ENCODE data around the gene FLNB.
"Not testable (repeated sequence)": the region's sequence is repeated elsewhere in the genome, so short reads cannot be mapped to it uniquely, and the experiment has no call there.

The FLNB gene

GRCh38 chr3:58035524-58036255 lies 27.5 kb downstream of the FLNB start:
- no peak for DNase-seq

GRCh38 chr3:58036293-58037032 lies 28.2 kb downstream of the FLNB start:
- no peak for DNase-seq

GRCh38 chr3:58037141-58037910 lies 29.1 kb downstream of the FLNB start:
- DNase-seq: no peak

GRCh38 chr3:58038675-58039292 lies 30.6 kb downstream of the FLNB start:
- DNase-seq: no peak

GRCh38 chr3:58039601-58040000 lies 31.4 kb downstream of the FLNB start:
- DNase-seq: no peak

GRCh38 chr3:58041182-58041825 lies 33.1 kb downstream of the FLNB start:
- no peak for DNase-seq

- no peak for DNase-seq
These were observed 33.7 kb downstream of the FLNB start for GRCh38 chr3:58041826-58042324.

GRCh38 chr3:58042947-58043707 lies 34.9 kb downstream of the FLNB start:
- DNase-seq: no peak

- no peak for DNase-seq
These were observed 35.7 kb downstream of the FLNB start for GRCh38 chr3:58043933-58044332.

GRCh38 chr3:58044691-58045483 lies 36.7 kb downstream of the FLNB start:
- DNase-seq: no peak

- DNase-seq: no peak
These were observed 39.6 kb downstream of the FLNB start for GRCh38 chr3:58047826-58048225.

- DNase-seq: no peak
These were observed 40.1 kb downstream of the FLNB start for GRCh38 chr3:58048301-58048700.

GRCh38 chr3:58049143-58049785 lies 41.0 kb downstream of the FLNB start:
- no peak for DNase-seq

- DNase-seq: no peak
These were observed 43.0 kb downstream of the FLNB start for GRCh38 chr3:58051196-58051595.

GRCh38 chr3:58051658-58052261 lies 43.5 kb downstream of the FLNB start:
- DNase-seq: not testable (repeated sequence)

- no peak for DNase-seq
These were observed 44.4 kb downstream of the FLNB start for GRCh38 chr3:58052373-58053273.

- DNase-seq: no peak
These were observed 46.4 kb downstream of the FLNB start for GRCh38 chr3:58054652-58055051.

GRCh38 chr3:58055314-58055713 lies 47.1 kb downstream of the FLNB start:
- DNase-seq: no peak

GRCh38 chr3:58055891-58056290 lies 47.7 kb downstream of the FLNB start:
- DNase-seq: not testable (repeated sequence)

All from activated gamma-delta T cell (primary cell).